Measurements from ENCODE around the gene HECTD4.

DNA sequence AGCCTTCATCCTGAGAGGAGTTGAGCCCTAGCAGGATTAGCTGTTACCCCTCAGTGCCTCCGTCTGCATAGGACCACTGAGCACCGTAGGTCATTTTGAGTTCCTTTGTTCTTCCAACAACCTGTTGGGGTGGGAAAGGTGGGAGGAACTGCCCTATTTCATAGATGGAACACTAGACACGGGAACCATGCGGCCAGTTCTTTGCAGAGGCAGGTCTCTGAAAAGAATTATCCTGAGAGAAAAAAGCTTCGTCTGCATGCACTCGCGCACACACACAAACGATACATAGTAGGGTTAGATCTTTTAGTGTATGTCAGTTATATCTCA lies 228.4 kb downstream of the HECTD4 start:
- TF ChIP-seq, protein P1, sequence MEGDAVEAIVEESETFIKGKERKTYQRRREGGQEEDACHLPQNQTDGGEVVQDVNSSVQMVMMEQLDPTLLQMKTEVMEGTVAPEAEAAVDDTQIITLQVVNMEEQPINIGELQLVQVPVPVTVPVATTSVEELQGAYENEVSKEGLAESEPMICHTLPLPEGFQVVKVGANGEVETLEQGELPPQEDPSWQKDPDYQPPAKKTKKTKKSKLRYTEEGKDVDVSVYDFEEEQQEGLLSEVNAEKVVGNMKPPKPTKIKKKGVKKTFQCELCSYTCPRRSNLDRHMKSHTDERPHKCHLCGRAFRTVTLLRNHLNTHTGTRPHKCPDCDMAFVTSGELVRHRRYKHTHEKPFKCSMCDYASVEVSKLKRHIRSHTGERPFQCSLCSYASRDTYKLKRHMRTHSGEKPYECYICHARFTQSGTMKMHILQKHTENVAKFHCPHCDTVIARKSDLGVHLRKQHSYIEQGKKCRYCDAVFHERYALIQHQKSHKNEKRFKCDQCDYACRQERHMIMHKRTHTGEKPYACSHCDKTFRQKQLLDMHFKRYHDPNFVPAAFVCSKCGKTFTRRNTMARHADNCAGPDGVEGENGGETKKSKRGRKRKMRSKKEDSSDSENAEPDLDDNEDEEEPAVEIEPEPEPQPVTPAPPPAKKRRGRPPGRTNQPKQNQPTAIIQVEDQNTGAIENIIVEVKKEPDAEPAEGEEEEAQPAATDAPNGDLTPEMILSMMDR (IDR thresholded peaks at IDR 0.05) = no peak
- no peak for TF ChIP-seq POLR2A (IDR thresholded peaks at IDR 0.05)
